PC-9 (cell line): ENCODE results near the gene CHCT1.

Experiments used
- CTCF ChIP-seq: fragments of 200-600 bp; sonication (generic); conservative IDR thresholded peaks from 2 replicates; pipeline ENCODE4 v1.6.1; 2017; ENCODE audit warnings: mixed run types, antibody characterized with exemption, mild to moderate bottlenecking, moderate library complexity
- EZH2 ChIP-seq: fragments of 200-600 bp; sonication (generic); IDR thresholded peaks from 2 replicates; pipeline ENCODE4 v1.8.0; 2017; ENCODE audit warnings: antibody characterized with exemption, low read depth

DNA sequence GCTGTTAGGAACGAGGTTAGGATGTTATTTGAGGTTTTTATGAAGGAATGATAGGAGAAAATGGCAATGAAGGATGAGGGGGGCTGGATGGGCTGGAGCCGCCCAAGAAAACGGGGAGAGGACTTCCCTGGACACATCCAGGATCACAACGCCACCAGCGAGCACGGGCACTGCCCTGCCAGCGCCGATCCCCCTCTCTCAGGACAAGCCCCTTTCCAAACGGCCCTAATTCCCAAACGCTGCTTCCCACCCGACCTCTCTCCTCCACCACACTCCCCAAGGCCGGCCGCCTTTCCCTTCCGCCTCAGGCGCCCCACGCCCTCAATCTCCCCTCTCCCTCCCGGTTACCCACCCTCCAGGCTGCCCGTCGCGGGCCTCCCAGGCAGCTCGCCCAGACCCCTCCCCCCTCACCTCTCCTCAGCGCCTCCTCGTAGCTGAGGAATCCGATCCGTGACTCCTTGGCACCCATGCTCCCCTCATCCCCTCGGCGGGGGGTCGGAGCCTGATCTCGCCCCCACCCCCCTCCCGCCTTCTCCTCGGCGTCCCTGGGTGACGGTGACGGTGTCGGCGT, 30.7 kb upstream of the CHCT1 start:
- TF ChIP-seq CTCF (no peak), EZH2 (no peak)
